ENCODE data around the gene SAMD1.

Gene SAMD1

DNA sequence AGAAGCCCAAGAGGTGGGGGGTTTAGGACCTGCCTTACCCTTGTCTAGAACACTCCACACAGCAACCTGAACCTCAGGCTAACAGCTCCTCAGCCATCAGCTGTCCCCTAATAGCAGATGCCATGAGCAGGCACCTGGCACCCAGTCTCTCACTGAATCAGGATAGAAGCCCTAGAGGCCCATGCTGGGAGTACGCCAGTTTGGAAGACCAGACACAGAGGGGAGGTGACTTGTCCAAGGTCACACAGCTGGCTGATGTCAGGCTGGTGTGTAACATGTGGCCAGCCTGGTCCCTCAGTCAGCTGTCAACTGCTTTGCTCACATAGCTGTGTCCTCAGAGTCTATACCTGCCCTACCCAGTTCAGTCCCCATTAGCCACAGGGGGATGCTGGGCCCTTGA is 12.8 kb upstream of the SAMD1 start:
- no peak overlapping the region for H3K4me3 ChIP-seq

DNA sequence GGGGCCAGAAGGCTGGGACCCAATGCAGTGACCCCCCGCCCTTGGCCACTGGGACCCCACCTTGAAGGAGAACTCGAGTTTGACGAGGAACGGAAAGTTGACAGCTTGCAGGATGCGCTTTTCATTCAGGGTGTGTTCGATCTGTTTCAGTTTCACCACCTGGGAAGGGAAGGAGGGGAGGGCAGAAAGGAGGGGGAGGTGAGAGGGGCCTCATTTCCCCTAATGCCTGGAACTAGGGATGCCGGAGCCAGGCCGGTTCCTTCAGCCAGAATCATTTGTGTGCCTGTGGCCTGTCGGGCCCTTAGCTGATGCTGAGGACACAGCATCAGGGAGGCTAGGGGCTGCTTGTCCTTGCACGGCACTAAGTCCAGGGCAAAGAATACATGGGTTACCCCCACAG is 12.2 kb upstream of the SAMD1 start:
- Histone ChIP-seq H3K9me3 (no peaks in the 10 kb centered on the region), H3K4me1 (no peaks in the 10 kb centered on the region), H3K27ac (no peak overlapping the region), H3K4me2 (no peak overlapping the region), H4K20me1 (peaks cover 4% of the 10 kb centered on the region; the same call in 1 of the 2 replicates), H3K36me3 (peaks cover 70% of the 10 kb centered on the region), H3K27me3 (no peaks in the 10 kb centered on the region), H3K9ac (no peak overlapping the region), H3K4me3 (no peak overlapping the region)
- no peak for TF ChIP-seq Cebpa-rat (IDR thresholded peaks at IDR 0.05)

More for the DNA sequence above, 12.8 kb upstream of the SAMD1 start:
- Histone ChIP-seq H4K20me1 (peaks cover 8% of the 10 kb centered on the region; the same call in 1 of the 2 replicates), H3K9me3 (no peaks in the 10 kb centered on the region), H3K4me2 (no peak overlapping the region), H3K36me3 (peaks cover 69% of the 10 kb centered on the region), H3K4me1 (no peaks in the 10 kb centered on the region), H3K27ac (no peak overlapping the region), H3K27me3 (no peaks in the 10 kb centered on the region), H3K9ac (no peak overlapping the region)
- TF ChIP-seq Cebpa-rat (IDR thresholded peaks at IDR 0.05): no peak

GRCh38 chr19:14102102-14102696 is 11.6 kb upstream of the SAMD1 start:
- no peak overlapping the region for H3K9ac ChIP-seq

DNA sequence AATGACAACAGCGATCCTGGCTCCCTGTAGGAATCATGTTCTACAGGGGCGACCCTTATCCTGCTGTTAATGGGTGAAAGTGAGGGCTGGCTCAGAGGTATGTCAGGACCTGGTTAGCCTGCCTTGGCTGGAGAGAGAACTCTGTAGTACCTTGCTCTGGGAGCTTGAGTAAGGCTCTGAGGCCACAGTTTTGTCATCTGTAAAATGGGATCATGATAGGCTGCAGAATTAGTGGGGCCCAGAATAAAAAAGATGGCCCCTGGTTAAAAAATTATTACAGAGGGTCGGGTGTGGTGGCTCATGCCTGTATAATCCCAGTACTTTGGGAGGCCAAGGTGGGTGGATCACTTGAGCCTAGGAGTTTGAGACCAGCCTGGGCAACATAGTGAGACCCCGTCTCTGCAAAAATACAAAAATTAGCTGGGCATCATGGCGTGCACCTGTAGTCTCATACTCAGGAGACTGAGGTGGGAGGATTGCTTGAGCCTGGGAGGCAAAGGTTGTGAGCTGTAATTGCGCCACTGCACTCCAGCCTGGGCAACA is 10.5 kb upstream of the SAMD1 start:
- Histone ChIP-seq H3K9me3 (no peaks in the 10 kb centered on the region), H3K27me3 (no peaks in the 10 kb centered on the region), H3K27ac (no peak overlapping the region), H4K20me1 (no peaks in the 10 kb centered on the region), H3K4me3 (no peak overlapping the region), H3K9ac (no peak overlapping the region), H3K36me3 (peaks cover 74% of the 10 kb centered on the region), H3K4me1 (no peaks in the 10 kb centered on the region), H3K4me2 (no peak overlapping the region)
- TF ChIP-seq Cebpa-rat (IDR thresholded peaks at IDR 0.05): no peak

More at GRCh38 chr19:14102102-14102696, 11.6 kb upstream of the SAMD1 start:
- Histone ChIP-seq H3K36me3 (peaks cover 71% of the 10 kb centered on the region), H4K20me1 (no peaks in the 10 kb centered on the region), H3K4me2 (no peak overlapping the region), H3K9me3 (no peaks in the 10 kb centered on the region), H3K27me3 (no peaks in the 10 kb centered on the region), H3K4me1 (no peaks in the 10 kb centered on the region), H3K4me3 (no peak overlapping the region), H3K27ac (no peak overlapping the region)
- no peak for TF ChIP-seq Cebpa-rat (IDR thresholded peaks at IDR 0.05)

DNA sequence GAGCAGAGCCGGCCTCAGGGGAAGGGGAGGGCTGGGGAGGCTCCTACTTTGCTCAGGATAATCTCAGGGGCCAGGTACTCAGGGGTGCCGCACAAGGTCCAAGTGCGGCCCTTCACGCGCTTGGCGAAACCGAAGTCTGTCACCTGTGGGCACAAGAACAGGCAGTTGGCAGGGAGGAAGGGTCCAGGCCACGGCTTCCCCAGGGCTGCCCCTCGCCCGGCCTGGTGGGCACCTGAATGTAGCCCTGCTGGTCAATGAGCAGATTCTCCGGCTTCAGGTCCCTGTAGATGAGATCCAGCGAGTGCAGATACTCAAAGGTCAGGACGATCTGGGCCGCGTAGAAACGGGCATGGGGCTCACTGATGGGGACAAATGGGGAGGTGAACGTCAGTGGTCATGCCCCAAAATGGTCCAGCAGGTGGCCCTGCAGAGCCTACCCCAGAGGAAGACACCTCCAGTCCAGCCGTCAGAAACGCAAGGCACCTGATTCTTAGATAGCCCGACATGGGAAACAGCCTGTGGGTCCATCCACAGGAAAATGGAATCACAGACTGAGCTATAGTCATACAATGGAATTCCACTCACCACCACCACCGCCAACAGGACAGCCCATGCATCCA is 7.1 kb upstream of the SAMD1 start:
- H3K4me2 ChIP-seq: no peak overlapping the region
- TF ChIP-seq Cebpa-rat (IDR thresholded peaks at IDR 0.05): no peak
- peaks cover 55% of the 10 kb centered on the region for H3K36me3 ChIP-seq
- H3K27ac ChIP-seq: no peak overlapping the region
- peaks cover 15% of the 10 kb centered on the region for H3K9me3 ChIP-seq
- no peak overlapping the region for H3K9ac ChIP-seq
- no peak overlapping the region for H3K4me3 ChIP-seq
- no peaks in the 10 kb centered on the region for H4K20me1 ChIP-seq
- no peaks in the 10 kb centered on the region for H3K27me3 ChIP-seq
- no peaks in the 10 kb centered on the region for H3K4me1 ChIP-seq

DNA sequence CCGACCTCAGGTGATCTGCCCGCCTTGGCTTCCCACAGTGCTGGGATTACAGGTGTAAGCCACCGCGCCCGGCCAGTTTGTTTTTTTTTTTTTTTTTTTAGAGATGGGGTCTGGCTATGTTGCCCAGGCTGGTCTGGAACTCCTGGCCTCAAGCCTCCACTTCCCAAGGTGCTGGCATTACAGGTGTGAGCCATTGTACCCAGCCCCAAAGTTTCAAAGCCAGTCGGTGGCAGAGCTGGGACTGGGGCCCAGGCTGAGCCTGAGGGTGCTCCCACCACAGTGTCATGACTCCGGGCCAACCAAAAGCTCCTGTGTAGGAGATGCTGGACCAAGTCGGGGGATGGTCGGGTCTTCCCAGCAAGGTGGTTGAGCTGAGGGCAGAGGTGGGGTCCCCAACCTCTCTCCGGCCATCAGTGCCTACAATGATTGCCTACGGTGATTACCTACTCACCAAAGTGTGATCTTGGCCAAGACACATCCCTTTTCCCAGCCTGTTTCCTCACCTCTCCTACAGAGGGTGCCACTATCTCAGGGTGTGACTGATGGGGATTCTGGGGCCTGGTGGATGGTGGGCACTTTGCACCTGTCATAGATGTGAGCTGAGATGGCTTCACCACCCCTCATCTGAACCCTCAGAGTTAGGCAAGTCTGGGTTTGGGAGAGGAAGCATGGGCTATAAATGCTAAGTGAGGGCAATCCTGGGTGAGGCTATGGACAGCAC is 5.9 kb upstream of the SAMD1 start:
- no peak for TF ChIP-seq Cebpa-rat (IDR thresholded peaks at IDR 0.05)
- H3K36me3 ChIP-seq: peaks cover 43% of the 10 kb centered on the region
- peaks cover 15% of the 10 kb centered on the region for H3K9me3 ChIP-seq
- H3K9ac ChIP-seq: no peak overlapping the region
- H3K27ac ChIP-seq: no peak overlapping the region
- H3K27me3 ChIP-seq: no peaks in the 10 kb centered on the region
- no peaks in the 10 kb centered on the region for H4K20me1 ChIP-seq
- H3K4me1 ChIP-seq: peaks cover 7% of the 10 kb centered on the region
- H3K4me3 ChIP-seq: no peak overlapping the region
- no peak overlapping the region for H3K4me2 ChIP-seq

- Histone ChIP-seq H3K36me3 (peaks cover 28% of the 10 kb centered on the region), H3K27ac (no peak overlapping the region), H3K4me1 (peaks cover 7% of the 10 kb centered on the region), H4K20me1 (no peaks in the 10 kb centered on the region), H3K4me2 (no peak overlapping the region), H3K27me3 (no peaks in the 10 kb centered on the region), H3K4me3 (no peak overlapping the region), H3K9ac (no peak overlapping the region), H3K9me3 (peaks cover 15% of the 10 kb centered on the region)
- no peak for TF ChIP-seq Cebpa-rat (IDR thresholded peaks at IDR 0.05)
Observed at GRCh38 chr19:14094854-14095253, 4.3 kb upstream of the SAMD1 start.

- H3K36me3 ChIP-seq: peaks cover 36% of the 10 kb centered on the region
- H4K20me1 ChIP-seq: peaks cover 14% of the 10 kb centered on the region
- no peak overlapping the region for H3K4me3 ChIP-seq
- no peak overlapping the region for H3K4me2 ChIP-seq
- H3K27ac ChIP-seq: no peak overlapping the region
- H3K9me3 ChIP-seq: peaks cover 15% of the 10 kb centered on the region
- H3K9ac ChIP-seq: no peak overlapping the region
- no peak for TF ChIP-seq Cebpa-rat (IDR thresholded peaks at IDR 0.05)
- H3K4me1 ChIP-seq: peaks cover 21% of the 10 kb centered on the region
- H3K27me3 ChIP-seq: no peaks in the 10 kb centered on the region
Observed at GRCh38 chr19:14093117-14093823, 2.7 kb upstream of the SAMD1 start.

GRCh38 chr19:14091813-14092462 is 1.4 kb upstream of the SAMD1 start:
- Histone ChIP-seq H3K4me1 (peaks cover 24% of the 10 kb centered on the region), H3K36me3 (peaks cover 35% of the 10 kb centered on the region), H4K20me1 (peaks cover 20% of the 10 kb centered on the region), H3K9ac (peak overlapping the region; percentile 81), H3K4me3 (peak overlapping the region; percentile 84), H3K27ac (peak overlapping the region; percentile 84), H3K9me3 (peaks cover 15% of the 10 kb centered on the region), H3K27me3 (no peaks in the 10 kb centered on the region), H3K4me2 (peak overlapping the region; percentile 81)
- TF ChIP-seq Cebpa-rat (IDR thresholded peaks at IDR 0.05): no peak

Measured in BLaER1 (cell line).